Measurements from ENCODE around the gene EIF3D. TPM values are rescaled to one million over a fixed set of nuclear protein-coding genes. Genes with fewer than 3 reads are reported as not detected.

The EIF3D gene
- total and polyA plus RNA-seq, 2 of the 8 experiments (the other 6 are each of a cell fraction or from before 2014, with no cell fraction given), result 195 to 408 TPM

- no peak for TF ChIP-seq USF2 (IDR thresholded peaks at IDR 0.05; ENCODE audit: low read length)
- no peak for TF ChIP-seq TCF12 (IDR thresholded peaks at IDR 0.05; ENCODE audit: low read depth, low read length)
These were observed 15.2 kb upstream of the EIF3D start (continued) for GRCh38 chr22:36544107-36544620.
